Stimulated activated CD4-positive, alpha-beta T cell treated with anti-CD3 and anti-CD28 coated beads, Interleukin-12 subunit alpha, Interleukin-12 subunit beta, amount 100 ng/mL, for 24 hours (primary cell): ENCODE results near the gene ADCY3.

Source experiments
- DNase-seq, 2 experiments: peaks; one replicate each; pipeline ENCODE4 v3.0.0-alpha.2; 2020; ENCODE audit warnings: low read depth in 2 of 2

The ADCY3 gene

GRCh38 chr2:24925815-24926214 is 5.8 kb upstream of the ADCY3 start:
- no peak for DNase-seq

GRCh38 chr2:24924732-24925131 is 4.7 kb upstream of the ADCY3 start:
- no peak for DNase-seq

GRCh38 chr2:24924266-24924665 is 4.2 kb upstream of the ADCY3 start:
- DNase-seq, result no peak

GRCh38 chr2:24923106-24923505 is 3.1 kb upstream of the ADCY3 start:
- no peak for DNase-seq

GRCh38 chr2:24922556-24922955 is 2.5 kb upstream of the ADCY3 start:
- no peak for DNase-seq

GRCh38 chr2:24920809-24921441 is 888 bp upstream of the ADCY3 start:
- DNase-seq, result no peak

- peak in 1 of 2 experiments; percentile 30 for DNase-seq
Measured at GRCh38 chr2:24919506-24920097, 435 bp downstream of the ADCY3 start.

GRCh38 chr2:24919037-24919505 is 966 bp downstream of the ADCY3 start:
- DNase-seq, result peak in 1 of 2 experiments; percentile 60

GRCh38 chr2:24918326-24919036 is 1.6 kb downstream of the ADCY3 start:
- no peak for DNase-seq

GRCh38 chr2:24917731-24918325 is 2.2 kb downstream of the ADCY3 start:
- no peak for DNase-seq

GRCh38 chr2:24917086-24917485 is 3.0 kb downstream of the ADCY3 start:
- DNase-seq, result no peak

GRCh38 chr2:24915796-24916195 is 4.2 kb downstream of the ADCY3 start:
- DNase-seq, result no peak

- DNase-seq, result no peak
Measured at GRCh38 chr2:24915175-24915574, 4.9 kb downstream of the ADCY3 start.

GRCh38 chr2:24914713-24915112 is 5.3 kb downstream of the ADCY3 start:
- no peak for DNase-seq

GRCh38 chr2:24913911-24914310 is 6.1 kb downstream of the ADCY3 start:
- no peak for DNase-seq

- DNase-seq, result no peak
Measured at GRCh38 chr2:24912986-24913385, 7.1 kb downstream of the ADCY3 start.

GRCh38 chr2:24912523-24912922 is 7.5 kb downstream of the ADCY3 start:
- no peak for DNase-seq

GRCh38 chr2:24910245-24910644 is 9.8 kb downstream of the ADCY3 start:
- DNase-seq, result no peak

GRCh38 chr2:24909555-24910177 is 10.4 kb downstream of the ADCY3 start:
- DNase-seq, result no peak

- no peak for DNase-seq
Measured at GRCh38 chr2:24908461-24908901, 11.6 kb downstream of the ADCY3 start.

- no peak for DNase-seq
Measured at GRCh38 chr2:24907116-24907515, 12.9 kb downstream of the ADCY3 start.

- no peak for DNase-seq
Measured at GRCh38 chr2:24906466-24906865, 13.6 kb downstream of the ADCY3 start.
